Prostate gland (tissue), 2 donors: ENCODE measurements around the gene ADCY7. TPM values are rescaled to one million over a fixed set of nuclear protein-coding genes. Genes with fewer than 3 reads are reported as not detected.
A peak's percentile ranks its signal among the peaks of the same experiment; 100 is the strongest.

Source experiments
- DNase-seq: peaks from one replicate; pipeline ENCODE4 v3.0.0-alpha.2; 2019; ENCODE audit warnings: low spot score
- H3K27ac ChIP-seq, 2 donors: fragments of 200-600 bp; sonication (generic); 2 replicates each; pipeline ENCODE4 v1.5.1; 2017 to 2019
- H3K27me3 ChIP-seq: fragments of 200-600 bp; sonication (generic); replicated peaks from 2 replicates; pipeline ENCODE4 v1.5.1; 2019; ENCODE audit not compliant: insufficient read depth
- H3K36me3 ChIP-seq, 2 donors: fragments of 200-600 bp; sonication (generic); 1 replicate in 1 of 2; 2 replicates in 1 of 2; pipeline versions ENCODE4 v1.5.1 to v1.8.1; 2017 to 2019
- H3K4me1 ChIP-seq: fragments of 200-600 bp; sonication (generic); replicated peaks from 2 replicates; pipeline ENCODE4 v1.5.1; 2019
- H3K4me3 ChIP-seq, 2 donors: fragments of 200-600 bp; sonication (generic); 2 replicates each; pipeline ENCODE4 v1.5.1; 2017 to 2019
- H3K9me3 ChIP-seq: fragments of 200-600 bp; sonication (generic); 2 replicates; pipeline ENCODE4 v1.5.1; 2017
- CTCF ChIP-seq, 4 experiments: fragments of 200-600 bp in 2 of 4; fragments of 450-650 bp in 2 of 4; sonication (generic) in 2 of 4; IDR thresholded peaks; 1 replicate in 3 of 4; 2 replicates in 1 of 4; pipeline ENCODE4 v1.5.1; 2016 to 2019; ENCODE audit warnings: antibody characterized with exemption in 4 of 4, mild to moderate bottlenecking in 2 of 4, moderate library complexity in 2 of 4
- POLR2A ChIP-seq: fragments of 450-650 bp; IDR thresholded peaks from one replicate; pipeline ENCODE4 v1.6.1; 2016; ENCODE audit warnings: antibody characterized with exemption, mild to moderate bottlenecking
- POLR2AphosphoS5 ChIP-seq: sonication (generic); formaldehyde crosslinking; IDR thresholded peaks from one replicate; pipeline ENCODE4 v1.6.1; 2017; ENCODE audit warnings: antibody characterized with exemption
- WGBS: methylation state at CpG from one replicate; pipeline ENCODE4 v1.1.5; 2018; 5-methylcytosine and 5-hydroxymethylcytosine counted together
- intact Hi-C: fragments of 100-400 bp; cut with DNase I; formaldehyde crosslinking; loops from one replicate; pipeline ENCODE4 v1.14.2; 2022
- total RNA-seq, 2 donors: library from RNA; depleted of rRNA; stranded (reverse); fragments of >200 nt; gene quantifications; one replicate each; pipeline ENCODE4 v1.1.0, GENCODE V29; 2016

The ADCY7 gene
- total RNA-seq, 2 donors from 2014 or later = 2.0 to 10.9 TPM

GRCh38 chr16:50326835-50327465 lies 60.6 kb downstream of the ADCY7 start:
- TF ChIP-seq POLR2AphosphoS5 (peak; percentile 16), POLR2A (no peak), CTCF (IDR thresholded peaks at IDR 0.05) (peak in 3 of 4 experiments; percentile 28 to 43 (median 36))

GRCh38 chr16:50329446-50330189 lies 63.3 kb downstream of the ADCY7 start:
- no peak for TF ChIP-seq POLR2AphosphoS5
- no peak for TF ChIP-seq CTCF (IDR thresholded peaks at IDR 0.05)
- no peak for TF ChIP-seq POLR2A
- Histone ChIP-seq H3K4me3 (no peak overlapping the region), H3K36me3 (no peaks in the 10 kb centered on the region), H3K27ac (no peak overlapping the region), H3K9me3 (no peaks in the 10 kb centered on the region), H3K4me1 (no peaks in the 10 kb centered on the region), H3K27me3 (no peaks in the 10 kb centered on the region)
- intact Hi-C loops = no loop called here
- WGBS = 73% methylated on average over 11 of the region's 11 CpGs
- no peak for DNase-seq

More at GRCh38 chr16:50326835-50327465, 60.6 kb downstream of the ADCY7 start:
- H3K9me3 ChIP-seq = no peaks in the 10 kb centered on the region
- no peaks in the 10 kb centered on the region for H3K36me3 ChIP-seq
- H3K27ac ChIP-seq = no peak overlapping the region
- no peaks in the 10 kb centered on the region for H3K27me3 ChIP-seq
- intact Hi-C loops = no loop called here
- WGBS = 53% methylated on average over 7 of the region's 7 CpGs
- H3K4me1 ChIP-seq = no peaks in the 10 kb centered on the region
- no peak for DNase-seq
- no peak overlapping the region for H3K4me3 ChIP-seq

- no peak for DNase-seq
- no peak overlapping the region for H3K4me3 ChIP-seq
- no peaks in the 10 kb centered on the region for H3K9me3 ChIP-seq
- 85% methylated on average over 5 of the region's 5 CpGs for WGBS
- no peak overlapping the region for H3K27ac ChIP-seq
- TF ChIP-seq POLR2A = no peak
- H3K36me3 ChIP-seq = no peaks in the 10 kb centered on the region
- intact Hi-C loops = no loop called here
- no peaks in the 10 kb centered on the region for H3K27me3 ChIP-seq
- no peaks in the 10 kb centered on the region for H3K4me1 ChIP-seq
Measured at GRCh38 chr16:50331570-50331969, 65.2 kb downstream of the ADCY7 start.

GRCh38 chr16:50332599-50332998 lies 66.2 kb downstream of the ADCY7 start:
- DNase-seq = no peak
- intact Hi-C loops = no loop called here
- no peak overlapping the region for H3K4me3 ChIP-seq
- H3K36me3 ChIP-seq = no peaks in the 10 kb centered on the region
- no peaks in the 10 kb centered on the region for H3K4me1 ChIP-seq
- no peaks in the 10 kb centered on the region for H3K27me3 ChIP-seq
- no peaks in the 10 kb centered on the region for H3K9me3 ChIP-seq
- WGBS = 100% methylated on average over 3 of the region's 3 CpGs
- no peak overlapping the region for H3K27ac ChIP-seq
- TF ChIP-seq POLR2AphosphoS5 (no peak), POLR2A (no peak), CTCF (IDR thresholded peaks at IDR 0.05) (no peak)

GRCh38 chr16:50334106-50334975 lies 68.0 kb downstream of the ADCY7 start:
- H3K4me1 ChIP-seq = no peaks in the 10 kb centered on the region
- 47% methylated on average over 14 of the region's 14 CpGs for WGBS

More at GRCh38 chr16:50334106-50334975, 68.0 kb downstream of the ADCY7 start:
- intact Hi-C loops = no loop called here
- Histone ChIP-seq H3K4me3 (no peak overlapping the region), H3K27ac (no peak overlapping the region), H3K9me3 (no peaks in the 10 kb centered on the region), H3K36me3 (no peaks in the 10 kb centered on the region), H3K27me3 (no peaks in the 10 kb centered on the region)
- DNase-seq = no peak
- no peak for TF ChIP-seq CTCF (IDR thresholded peaks at IDR 0.05)
- TF ChIP-seq POLR2AphosphoS5 = no peak
- no peak for TF ChIP-seq POLR2A
